ENCODE results near the gene GSTM1.
"Not testable (repeated sequence)": the region's sequence is repeated elsewhere in the genome, so short reads cannot be mapped to it uniquely, and the experiment has no call there.

The GSTM1 gene

GRCh38 chr1:109659997-109660690 is 27.5 kb upstream of the GSTM1 start:
- no peak for DNase-seq (ENCODE audit: low spot score)

DNA sequence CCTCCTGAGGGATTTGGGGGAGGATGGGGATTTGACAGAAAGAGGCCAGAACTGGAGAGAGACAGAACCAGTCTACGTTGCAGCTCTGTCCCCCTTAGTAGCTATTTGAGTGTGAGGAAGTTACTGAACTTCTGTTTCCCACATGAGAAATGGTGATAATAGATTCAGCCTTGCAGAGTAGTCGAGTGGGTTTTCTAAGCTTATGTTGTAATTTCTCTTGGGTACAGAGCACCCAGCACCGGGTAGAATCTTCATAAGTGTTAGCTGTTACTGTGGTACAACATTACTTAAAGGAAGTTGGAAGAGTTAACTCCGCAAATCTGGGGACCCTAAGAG is 27.0 kb upstream of the GSTM1 start:
- DNase-seq (ENCODE audit: low spot score) = not testable (repeated sequence)

DNA sequence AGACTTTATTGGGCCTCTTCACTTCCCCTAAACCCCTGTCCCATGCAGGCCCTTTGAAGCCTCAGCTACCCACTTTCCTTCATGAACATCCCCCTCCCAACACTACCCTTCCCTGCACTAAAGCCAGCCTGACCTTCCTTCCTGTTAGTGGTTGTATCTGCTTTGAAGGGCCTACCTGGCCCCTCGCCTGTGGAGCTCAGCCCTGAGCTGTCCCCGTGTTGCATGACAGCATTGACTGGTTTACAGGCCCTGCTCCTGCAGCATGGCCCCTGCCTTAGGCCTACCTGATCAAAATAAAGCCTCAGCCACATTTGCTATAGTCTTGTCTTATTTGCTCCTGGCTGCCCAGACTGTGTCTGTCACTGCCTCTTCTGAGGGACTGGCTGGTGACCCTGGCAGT is 26.2 kb upstream of the GSTM1 start:
- DNase-seq (ENCODE audit: low spot score) = no peak

GRCh38 chr1:109664671-109665070 is 22.9 kb upstream of the GSTM1 start:
- no peak for DNase-seq (ENCODE audit: low spot score)

DNA sequence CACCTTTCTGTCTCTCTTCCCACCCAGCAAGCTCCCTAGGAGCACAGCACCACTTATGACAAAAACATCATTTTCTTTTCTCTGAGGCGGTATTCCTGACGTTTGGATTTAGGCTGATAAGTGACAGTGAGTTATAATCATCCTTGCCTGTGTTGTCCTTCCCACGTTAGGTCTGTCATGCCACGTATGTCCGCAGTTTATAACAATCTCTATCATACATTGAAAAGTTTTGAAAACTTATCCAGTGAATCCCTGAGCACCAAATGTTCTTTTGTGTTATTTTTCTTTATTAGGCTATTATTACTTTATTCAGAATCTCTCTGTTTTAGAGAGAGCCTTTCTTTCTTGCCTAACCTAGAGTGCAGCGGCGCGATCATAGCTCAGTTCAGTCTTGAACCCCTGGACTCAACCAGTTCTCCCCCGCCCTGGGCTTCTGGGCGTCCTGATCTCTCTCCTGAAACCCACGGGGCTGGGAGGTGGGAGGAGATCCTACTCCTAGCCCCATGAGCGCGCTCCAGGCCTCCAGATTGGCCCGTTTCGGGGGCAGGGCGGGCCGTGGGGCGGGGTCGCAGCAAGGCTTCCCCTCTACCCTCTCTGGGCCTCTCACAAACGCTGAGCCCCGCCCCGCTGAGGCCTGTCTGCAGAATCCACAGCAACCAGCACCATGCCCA is 20.0 kb upstream of the GSTM1 start, which contains the start of gene GSTM2:
Gene GSTM2 (plus strand): TSS at position 606 of the 671 bp plus-strand sequence. CDS start 59 bp downstream, at position 665.
- no peak for DNase-seq (ENCODE audit: low spot score)

- no peak for DNase-seq (ENCODE audit: low spot score)
Measured at GRCh38 chr1:109668123-109668775, 19.4 kb upstream of the GSTM1 start.

DNA sequence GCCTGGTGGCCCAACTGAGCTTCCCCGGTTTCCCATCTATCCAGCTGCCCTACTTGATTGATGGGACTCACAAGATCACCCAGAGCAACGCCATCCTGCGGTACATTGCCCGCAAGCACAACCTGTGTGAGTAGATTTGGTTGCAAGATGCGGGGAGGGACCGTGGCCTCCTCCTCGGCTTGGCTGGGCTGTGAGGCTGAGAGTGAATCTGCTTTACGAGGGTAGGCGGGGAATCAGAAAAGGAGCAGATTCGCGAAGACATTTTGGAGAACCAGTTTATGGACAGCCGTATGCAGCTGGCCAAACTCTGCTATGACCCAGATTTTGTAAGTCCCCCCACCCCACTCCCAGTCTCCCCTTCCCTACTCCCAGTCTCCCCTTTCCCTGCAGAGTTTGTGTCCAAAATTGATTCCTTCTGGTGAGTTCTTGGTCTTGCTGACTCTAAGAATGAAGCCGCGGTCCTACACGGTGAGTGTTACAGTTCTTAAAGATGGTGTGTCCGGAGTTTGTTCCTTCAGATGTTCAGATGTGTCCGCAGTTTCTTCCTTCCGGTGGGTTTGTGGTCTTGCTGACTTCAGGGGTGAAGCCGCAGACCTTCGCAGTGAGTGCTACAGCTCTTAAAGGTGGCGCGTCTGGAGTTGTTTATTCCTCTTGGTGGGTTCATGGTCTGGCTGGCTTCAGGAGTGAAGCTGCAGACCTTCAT is 18.2 kb upstream of the GSTM1 start:
- DNase-seq (ENCODE audit: low spot score) = no peak

DNA sequence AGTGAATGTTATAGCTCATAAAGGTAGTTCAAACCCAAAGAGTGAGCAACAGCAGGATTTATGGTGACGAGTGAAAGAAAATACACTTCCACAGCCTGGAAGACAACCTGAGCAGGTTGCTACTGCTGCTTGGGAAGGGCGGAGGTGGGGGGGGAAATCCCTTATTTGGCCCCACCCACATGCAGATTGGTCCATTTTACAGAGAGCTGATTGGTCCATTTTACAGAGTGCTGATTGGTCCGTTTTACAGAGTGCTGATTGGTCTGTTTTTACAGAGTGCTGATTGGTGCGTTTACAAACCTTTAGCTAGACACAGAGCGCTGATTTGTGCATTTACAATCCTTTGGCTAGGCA is 17.7 kb upstream of the GSTM1 start:
- not testable (repeated sequence) for DNase-seq (ENCODE audit: low spot score)

DNA sequence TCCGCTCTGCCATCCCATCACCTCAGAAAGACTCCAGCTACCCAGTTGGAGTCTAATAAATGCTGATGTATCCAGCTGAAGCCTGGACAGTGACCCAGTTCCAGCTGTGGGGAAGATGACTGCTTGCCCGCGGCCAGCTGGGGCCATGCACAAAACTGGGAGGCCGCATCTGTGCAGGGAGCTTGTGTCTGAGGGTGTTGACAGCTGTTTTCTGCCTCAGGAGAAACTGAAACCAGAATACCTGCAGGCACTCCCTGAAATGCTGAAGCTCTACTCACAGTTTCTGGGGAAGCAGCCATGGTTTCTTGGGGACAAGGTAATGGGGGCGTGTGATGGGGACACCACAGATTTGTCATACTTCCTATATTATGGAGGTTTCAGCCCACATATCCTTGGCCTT is 16.6 kb upstream of the GSTM1 start:
- no peak for DNase-seq (ENCODE audit: low spot score)

DNA sequence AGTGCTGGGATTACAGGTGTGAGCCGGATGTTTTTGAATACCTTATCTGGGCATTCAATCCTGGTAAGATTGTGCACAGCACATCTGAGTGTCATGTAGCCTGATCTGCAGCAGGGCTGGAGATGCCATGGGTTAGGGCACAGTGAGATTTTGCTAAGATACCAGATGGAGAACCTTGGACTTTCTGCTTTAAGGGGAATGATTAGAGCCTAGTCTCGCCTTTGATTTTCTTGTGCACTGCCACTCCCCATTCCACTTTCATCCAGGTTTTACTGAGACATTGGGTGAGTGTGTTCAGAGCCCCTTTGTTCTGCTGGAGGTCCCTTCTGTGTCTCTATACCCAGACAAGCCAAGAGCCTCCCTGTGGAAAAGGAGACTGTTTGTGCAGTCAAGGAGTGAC is 13.8 kb upstream of the GSTM1 start:
- not testable (repeated sequence) for DNase-seq (ENCODE audit: low spot score)

- not testable (repeated sequence) for DNase-seq (ENCODE audit: low spot score)
Measured at GRCh38 chr1:109676683-109677381, 10.8 kb upstream of the GSTM1 start.

DNA sequence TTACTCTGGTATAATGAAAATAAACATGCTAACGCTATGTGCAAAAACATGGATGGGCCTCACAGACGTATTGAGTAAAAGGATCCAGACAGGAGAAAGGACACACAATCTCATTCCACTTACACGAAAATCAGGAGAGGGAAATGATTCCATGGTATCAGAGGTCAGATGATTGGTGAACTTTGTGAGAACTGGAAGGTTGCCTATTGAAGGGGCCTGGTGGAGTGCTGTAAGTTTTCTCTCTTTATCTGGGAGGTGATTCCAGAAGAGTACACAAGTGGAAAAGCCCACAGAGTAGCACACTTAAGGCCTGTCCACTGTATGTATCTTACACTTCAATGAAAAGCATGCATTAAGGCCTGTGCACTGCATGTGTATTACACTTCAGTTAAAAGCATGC is 10.2 kb upstream of the GSTM1 start:
- DNase-seq (ENCODE audit: low spot score) = no peak

- DNase-seq (ENCODE audit: low spot score) = not testable (repeated sequence)
Measured at GRCh38 chr1:109678637-109679036, 9.0 kb upstream of the GSTM1 start.

- not testable (repeated sequence) for DNase-seq (ENCODE audit: low spot score)
Measured at GRCh38 chr1:109684777-109685176, 2.8 kb upstream of the GSTM1 start.

GRCh38 chr1:109685399-109685798 is 2.2 kb upstream of the GSTM1 start:
- DNase-seq (ENCODE audit: low spot score) = not testable (repeated sequence)

- not testable (repeated sequence) for DNase-seq (ENCODE audit: low spot score)
Measured at GRCh38 chr1:109685890-109686289, 1.7 kb upstream of the GSTM1 start.

GRCh38 chr1:109687109-109687508 is 508 bp upstream of the GSTM1 start:
- not testable (repeated sequence) for DNase-seq (ENCODE audit: low spot score)

DNA sequence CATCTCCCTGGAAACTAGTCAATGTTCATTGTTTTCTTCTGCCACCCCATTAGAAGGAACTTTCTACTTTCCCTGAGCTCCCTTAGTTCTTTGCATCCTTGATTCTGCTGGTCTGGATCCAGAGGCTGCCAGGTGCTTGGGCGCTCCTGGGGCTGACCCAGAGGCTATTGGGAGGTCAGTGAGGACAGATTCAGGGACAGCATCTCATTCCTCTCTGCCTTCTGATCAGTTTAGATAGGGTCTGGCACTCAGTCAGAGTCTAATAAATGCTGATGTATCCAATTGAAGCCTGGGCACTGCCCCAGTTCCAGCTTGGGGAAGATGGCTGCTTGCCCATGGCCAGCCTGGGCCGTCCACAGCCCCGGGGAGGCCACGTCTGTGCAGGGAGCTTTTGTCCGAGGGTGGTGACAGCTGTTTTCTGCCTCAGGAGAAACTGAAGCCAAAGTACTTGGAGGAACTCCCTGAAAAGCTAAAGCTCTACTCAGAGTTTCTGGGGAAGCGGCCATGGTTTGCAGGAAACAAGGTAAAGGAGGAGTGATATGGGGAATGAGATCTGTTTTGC is 2.3 kb downstream of the GSTM1 start:
- DNase-seq (ENCODE audit: low spot score) = no peak

DNA sequence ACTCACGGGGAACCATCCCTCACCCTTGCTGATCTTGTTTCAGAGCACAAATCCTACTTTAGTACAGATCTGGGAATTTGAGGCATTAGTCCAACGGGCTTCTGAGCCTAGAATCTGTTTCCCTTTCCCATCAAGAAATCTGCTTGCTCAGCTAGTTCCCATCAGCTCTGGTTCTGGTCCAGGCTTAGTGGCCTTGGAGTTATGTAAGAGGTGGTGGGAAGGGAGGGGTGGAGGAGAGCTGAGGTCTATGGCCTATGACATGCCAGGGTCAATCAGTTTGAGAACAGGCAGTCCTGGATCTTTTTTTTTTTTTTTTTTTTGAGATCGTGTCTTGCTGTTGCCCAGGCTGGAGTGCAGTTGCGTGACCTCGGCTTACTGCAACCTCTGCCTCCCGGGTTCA is 4.1 kb downstream of the GSTM1 start:
- no peak for DNase-seq (ENCODE audit: low spot score)

- DNase-seq (ENCODE audit: low spot score) = not testable (repeated sequence)
Measured at GRCh38 chr1:109694400-109694799, 6.8 kb downstream of the GSTM1 start.

DNA sequence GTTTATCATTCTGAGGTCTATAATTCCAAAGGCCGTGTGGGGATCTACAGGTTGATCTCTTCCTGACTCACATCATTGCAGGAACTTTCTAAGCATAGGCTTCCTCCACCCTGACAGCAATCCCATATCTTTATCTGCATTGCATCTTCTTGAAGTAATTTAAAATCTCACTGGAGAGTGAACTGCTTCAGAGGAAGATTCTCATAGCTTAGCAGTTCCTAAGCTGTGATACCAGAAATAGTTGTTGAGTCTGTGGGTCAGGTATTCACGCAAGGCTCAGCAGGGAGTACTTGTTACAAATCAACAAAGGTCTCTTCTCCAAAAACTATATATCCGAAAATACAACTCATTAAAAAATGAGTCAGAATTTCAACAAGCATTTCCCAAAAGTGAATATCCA is 7.5 kb downstream of the GSTM1 start:
- not testable (repeated sequence) for DNase-seq (ENCODE audit: low spot score)

- no peak for DNase-seq (ENCODE audit: low spot score)
Measured at GRCh38 chr1:109697066-109697465, 9.4 kb downstream of the GSTM1 start.

Data from RKO (cell line).